HG02938 (cell line): ENCODE results near the gene IL1RAPL1.
"Not testable (repeated sequence)": the region's sequence is repeated elsewhere in the genome, so short reads cannot be mapped to it uniquely, and the experiment has no call there.

Source experiments
- ATAC-seq: cut with Tn5 transposase; IDR thresholded peaks from one replicate; pipeline ENCODE4 v1.9.1; 2021; ENCODE audit warnings: mild to moderate bottlenecking, moderate library complexity; ENCODE audit not compliant: unreplicated experiment

Gene IL1RAPL1

GRCh38 chrX:29237972-29238371 is 650.7 kb downstream of the IL1RAPL1 start:
- ATAC-seq = no peak

GRCh38 chrX:29241809-29242208 is 654.6 kb downstream of the IL1RAPL1 start:
- no peak for ATAC-seq

- ATAC-seq = no peak
Observed at GRCh38 chrX:29242856-29243255, 655.6 kb downstream of the IL1RAPL1 start.

- no peak for ATAC-seq
Observed at GRCh38 chrX:29243942-29244341, 656.7 kb downstream of the IL1RAPL1 start.

GRCh38 chrX:29254515-29254914 is 667.3 kb downstream of the IL1RAPL1 start:
- ATAC-seq = no peak

GRCh38 chrX:29257521-29257920 is 670.3 kb downstream of the IL1RAPL1 start:
- no peak for ATAC-seq

GRCh38 chrX:29269390-29269789 is 682.1 kb downstream of the IL1RAPL1 start:
- no peak for ATAC-seq

GRCh38 chrX:29274517-29274916 is 687.3 kb downstream of the IL1RAPL1 start:
- no peak for ATAC-seq

- ATAC-seq = no peak
Observed at GRCh38 chrX:29275928-29276327, 688.7 kb downstream of the IL1RAPL1 start.

GRCh38 chrX:29281078-29281742 is 694.0 kb downstream of the IL1RAPL1 start:
- no peak for ATAC-seq

- ATAC-seq = no peak
Observed at GRCh38 chrX:29285664-29286063, 698.4 kb downstream of the IL1RAPL1 start.

GRCh38 chrX:29295987-29296680 is 708.9 kb downstream of the IL1RAPL1 start:
- ATAC-seq = no peak

- ATAC-seq = no peak
Observed at GRCh38 chrX:29297171-29297800, 710.0 kb downstream of the IL1RAPL1 start.

GRCh38 chrX:29299684-29300083 is 712.4 kb downstream of the IL1RAPL1 start:
- no peak for ATAC-seq

GRCh38 chrX:29308726-29309125 is 721.5 kb downstream of the IL1RAPL1 start:
- no peak for ATAC-seq

GRCh38 chrX:29315931-29316330 is 728.7 kb downstream of the IL1RAPL1 start:
- no peak for ATAC-seq

GRCh38 chrX:29318012-29318411 is 730.8 kb downstream of the IL1RAPL1 start:
- ATAC-seq = no peak

GRCh38 chrX:29332429-29332828 is 745.2 kb downstream of the IL1RAPL1 start:
- not testable (repeated sequence) for ATAC-seq

GRCh38 chrX:29333091-29333490 is 745.8 kb downstream of the IL1RAPL1 start:
- not testable (repeated sequence) for ATAC-seq

GRCh38 chrX:29348288-29348687 is 761.0 kb downstream of the IL1RAPL1 start:
- ATAC-seq = peak; percentile 77

GRCh38 chrX:29359276-29359675 is 772.0 kb downstream of the IL1RAPL1 start:
- ATAC-seq = no peak

- ATAC-seq = not testable (repeated sequence)
Observed at GRCh38 chrX:29374765-29375164, 787.5 kb downstream of the IL1RAPL1 start.
